Peyer's patch (tissue), 4 donors: ENCODE data around the gene MGAT3.

ENCODE experiments used
- POLR2A ChIP-seq, 2 donors: fragments of 450-650 bp; IDR thresholded peaks; one replicate each; pipeline ENCODE4 v1.5.1; 2017; ENCODE audit warnings: antibody characterized with exemption in 2 of 2, mild to moderate bottlenecking in 2 of 2, moderate library complexity in 2 of 2
- TF ChIP-seq, protein P1 (sequence below), 6 experiments: fragments of 450-650 bp in 4 of 6; fragments of 200-600 bp in 2 of 6; sonication (generic) in 1 of 6; IDR thresholded peaks; one replicate each; pipeline ENCODE4 v1.5.1; 2017 to 2019; ENCODE audit warnings: antibody characterized with exemption in 6 of 6, mild to moderate bottlenecking in 3 of 6, moderate library complexity in 1 of 6

DNA sequence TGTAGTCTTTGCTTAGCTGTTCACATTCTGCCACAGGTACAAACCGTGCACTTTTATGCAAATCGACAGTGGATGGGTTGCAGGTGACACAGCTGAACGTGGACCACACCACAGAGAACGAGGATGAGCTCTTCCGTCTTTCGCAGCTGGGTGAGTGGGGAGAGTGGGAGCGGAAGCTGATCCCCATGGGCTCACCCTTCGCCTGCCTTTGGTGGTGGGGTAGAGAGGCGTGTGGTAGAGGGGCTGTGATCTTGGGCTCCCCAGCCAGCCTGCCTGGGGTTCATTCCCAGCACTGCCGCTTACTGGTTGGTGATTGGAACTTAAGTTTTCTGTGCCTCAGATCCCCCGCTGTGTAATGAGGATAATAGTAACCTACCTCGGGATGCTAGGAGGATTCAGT, 38.1 kb upstream of the MGAT3 start:
- TF ChIP-seq, protein P1, sequence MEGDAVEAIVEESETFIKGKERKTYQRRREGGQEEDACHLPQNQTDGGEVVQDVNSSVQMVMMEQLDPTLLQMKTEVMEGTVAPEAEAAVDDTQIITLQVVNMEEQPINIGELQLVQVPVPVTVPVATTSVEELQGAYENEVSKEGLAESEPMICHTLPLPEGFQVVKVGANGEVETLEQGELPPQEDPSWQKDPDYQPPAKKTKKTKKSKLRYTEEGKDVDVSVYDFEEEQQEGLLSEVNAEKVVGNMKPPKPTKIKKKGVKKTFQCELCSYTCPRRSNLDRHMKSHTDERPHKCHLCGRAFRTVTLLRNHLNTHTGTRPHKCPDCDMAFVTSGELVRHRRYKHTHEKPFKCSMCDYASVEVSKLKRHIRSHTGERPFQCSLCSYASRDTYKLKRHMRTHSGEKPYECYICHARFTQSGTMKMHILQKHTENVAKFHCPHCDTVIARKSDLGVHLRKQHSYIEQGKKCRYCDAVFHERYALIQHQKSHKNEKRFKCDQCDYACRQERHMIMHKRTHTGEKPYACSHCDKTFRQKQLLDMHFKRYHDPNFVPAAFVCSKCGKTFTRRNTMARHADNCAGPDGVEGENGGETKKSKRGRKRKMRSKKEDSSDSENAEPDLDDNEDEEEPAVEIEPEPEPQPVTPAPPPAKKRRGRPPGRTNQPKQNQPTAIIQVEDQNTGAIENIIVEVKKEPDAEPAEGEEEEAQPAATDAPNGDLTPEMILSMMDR (IDR thresholded peaks at IDR 0.05), result no peak
- no peak for TF ChIP-seq POLR2A (IDR thresholded peaks at IDR 0.05)
